Stimulated activated CD8-positive, alpha-beta memory T cell treated with anti-CD3 and anti-CD28 coated beads, Interleukin-2, amount 100 ng/mL, for 48 hours (primary cell): ENCODE measurements around the gene LBHD2.
"Not testable (repeated sequence)": the region's sequence is repeated elsewhere in the genome, so short reads cannot be mapped to it uniquely, and the experiment has no call there.

Experiments
- DNase-seq, 2 donors: peaks; one replicate each; pipeline ENCODE4 v3.0.0-alpha.2; 2020; ENCODE audit warnings: low read depth in 2 of 2

The LBHD2 gene

DNA sequence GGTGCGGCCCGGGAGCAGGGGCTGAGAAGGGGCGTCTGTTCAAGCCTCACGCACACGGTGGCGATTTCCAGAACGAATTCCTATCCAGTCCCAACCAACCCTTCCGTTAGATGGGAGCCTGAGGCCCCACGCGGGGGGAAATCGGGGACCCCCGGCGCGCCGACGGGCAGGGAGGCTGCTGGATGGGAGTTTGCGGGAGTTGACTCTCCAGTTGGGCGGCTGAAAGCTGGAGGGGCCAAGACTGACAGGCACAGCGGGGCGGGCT, 20.3 kb downstream of the LBHD2 start:
- no peak for DNase-seq

GRCh38 chr14:103104654-103105452, 20.8 kb downstream of the LBHD2 start:
- DNase-seq = peak; percentile 59 to 63

- DNase-seq = no peak
Observed at GRCh38 chr14:103105580-103106150, 21.7 kb downstream of the LBHD2 start.

- no peak for DNase-seq
Observed at GRCh38 chr14:103107455-103107854, 23.4 kb downstream of the LBHD2 start.

GRCh38 chr14:103107941-103108748, 24.1 kb downstream of the LBHD2 start:
- no peak for DNase-seq

- no peak for DNase-seq
Observed at GRCh38 chr14:103108749-103109207, 24.8 kb downstream of the LBHD2 start.

DNA sequence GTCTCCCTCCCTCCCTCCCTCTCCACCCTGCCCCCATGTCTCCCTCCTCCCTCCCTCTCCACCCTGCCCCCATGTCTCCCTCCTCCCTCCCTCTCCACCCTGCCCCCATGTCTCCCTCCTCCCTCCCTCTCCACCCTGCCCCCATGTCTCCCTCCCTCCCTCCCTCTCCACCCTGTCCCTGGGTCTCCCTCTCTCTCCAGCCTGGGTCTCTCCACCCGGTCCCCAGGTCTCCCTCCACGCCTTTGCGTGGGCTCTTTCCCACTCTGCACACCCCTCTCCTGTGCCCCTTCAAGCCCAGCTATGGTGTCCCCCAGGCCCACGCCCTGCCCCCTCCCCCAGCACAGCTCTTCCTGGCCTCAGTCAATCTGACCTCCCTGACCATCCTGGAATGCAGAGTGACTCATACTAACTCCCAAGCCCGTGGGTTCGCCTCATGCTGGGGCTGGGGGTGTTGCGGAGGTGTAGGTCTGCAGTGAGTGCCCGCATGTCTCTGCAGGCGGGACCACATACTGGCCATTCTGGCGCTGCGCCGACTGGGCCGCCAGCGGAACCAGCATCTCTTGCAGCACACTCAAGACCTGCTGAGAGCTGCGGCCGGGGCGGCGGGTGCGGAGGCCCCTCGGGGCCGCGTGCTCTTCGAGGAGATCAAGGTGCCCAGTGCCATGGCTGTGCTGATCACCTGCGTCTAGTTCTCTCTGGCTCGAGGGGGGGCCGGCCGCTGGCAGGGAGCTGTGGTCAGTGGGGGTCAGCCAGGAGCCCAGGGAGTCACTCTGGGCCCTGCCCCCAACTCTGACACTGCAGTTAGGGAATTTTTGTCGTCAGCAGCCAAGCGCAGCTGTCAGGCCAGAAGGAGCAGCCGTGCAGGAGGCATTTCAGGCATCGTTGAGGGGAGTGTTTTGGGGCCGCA, 25.8 kb downstream of the LBHD2 start:
- DNase-seq = no peak

DNA sequence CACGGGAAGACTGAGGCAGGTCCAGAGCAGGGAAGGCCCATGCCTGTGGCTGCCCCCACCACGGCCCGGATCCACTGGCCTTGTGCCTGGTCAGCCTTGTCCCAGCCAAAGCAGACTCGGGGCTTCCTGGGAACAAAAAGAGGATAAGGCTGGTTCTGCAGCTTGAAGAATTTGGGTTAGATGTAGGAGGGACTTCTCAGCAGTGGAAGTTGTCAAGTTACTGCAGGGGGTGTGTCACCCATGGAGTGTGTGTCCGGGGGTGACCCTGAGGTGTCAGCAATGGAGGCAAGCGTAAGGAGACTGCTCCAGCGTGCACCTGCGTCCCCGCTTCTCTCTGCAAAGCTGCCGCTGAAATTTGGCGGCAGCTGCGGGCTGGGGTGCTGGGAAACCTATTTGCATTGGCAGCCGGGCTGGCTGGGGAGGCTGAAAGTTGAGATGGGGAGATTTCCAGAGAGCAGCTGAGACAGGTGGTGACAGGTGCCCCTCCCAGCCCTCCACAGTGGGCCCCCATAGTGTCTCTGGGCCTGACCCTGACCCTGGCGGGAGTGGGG, 26.7 kb downstream of the LBHD2 start:
- no peak for DNase-seq

DNA sequence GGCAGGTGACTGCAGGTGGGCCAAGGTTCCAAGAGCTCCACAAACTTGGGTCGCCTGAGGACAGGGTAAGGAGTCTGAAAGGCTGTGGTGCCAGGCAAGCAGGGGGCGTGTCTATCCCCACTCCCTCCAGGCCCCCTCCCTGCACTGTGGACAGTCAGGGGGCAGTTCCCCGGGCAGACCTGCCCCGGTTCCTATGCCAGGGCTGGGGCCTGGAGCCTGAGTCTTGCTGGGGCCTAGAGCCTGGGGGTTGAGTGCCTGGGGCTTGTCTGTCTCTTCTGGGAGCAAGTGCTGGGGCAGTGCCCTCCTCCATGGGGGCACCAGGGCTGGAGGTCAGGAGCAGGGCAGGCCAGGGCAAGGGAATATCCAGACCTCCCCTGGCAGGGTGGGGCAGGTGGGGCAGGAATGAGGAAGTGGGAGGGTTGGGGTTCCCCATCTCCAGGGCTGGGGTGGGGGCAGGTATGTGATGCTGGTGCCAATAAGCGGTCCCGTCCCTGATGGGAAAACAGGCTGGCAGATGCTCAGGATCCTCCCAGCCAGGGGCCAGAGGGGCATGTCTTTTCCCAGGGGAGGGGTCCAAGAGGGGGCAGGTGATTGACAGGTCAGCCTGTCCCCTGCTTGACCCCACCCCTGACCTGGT, 27.3 kb downstream of the LBHD2 start:
- DNase-seq = no peak

DNA sequence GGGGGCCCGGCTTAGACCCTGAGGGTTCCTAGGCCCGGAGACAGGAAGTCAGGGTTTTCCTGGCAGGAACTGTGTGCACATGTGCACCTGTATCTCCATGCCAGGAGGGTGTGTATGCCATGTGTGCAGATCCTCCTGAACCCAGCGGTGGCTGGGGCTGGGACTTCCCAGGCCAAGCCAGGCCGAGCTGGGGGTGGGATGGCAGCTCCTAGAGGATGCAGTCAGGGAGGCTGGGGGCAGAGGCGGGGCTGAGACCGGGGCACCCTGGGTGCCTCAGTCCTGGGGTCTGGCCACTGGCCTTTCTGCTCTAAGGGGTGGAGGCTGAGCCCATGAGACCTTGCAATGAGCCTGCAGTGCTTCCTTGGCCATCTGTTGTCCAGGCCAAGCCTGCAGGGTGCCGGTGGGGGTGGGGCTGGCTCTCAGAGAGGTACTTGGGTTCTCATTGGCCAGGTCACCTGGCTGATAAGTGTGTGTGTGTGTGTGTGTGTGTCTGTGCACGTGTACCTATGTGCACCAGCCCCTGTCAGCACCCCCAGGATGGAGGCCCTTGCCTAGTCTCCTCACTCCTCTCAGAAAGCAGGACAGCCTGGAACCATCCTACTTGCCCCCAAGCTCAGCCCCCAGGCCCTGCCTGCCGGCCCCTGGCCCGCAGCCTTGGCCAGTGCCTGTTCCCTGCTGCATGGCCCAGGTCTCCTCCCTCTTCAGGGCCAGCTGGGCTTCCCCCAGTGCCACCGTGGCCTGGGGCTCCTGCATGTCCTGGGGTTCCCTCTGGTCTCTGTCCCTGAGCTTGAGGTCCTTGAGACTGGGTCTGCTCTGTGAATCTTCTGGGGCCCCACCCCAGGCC, 28.6 kb downstream of the LBHD2 start:
- no peak for DNase-seq

GRCh38 chr14:103113303-103113702, 29.3 kb downstream of the LBHD2 start:
- DNase-seq = no peak

DNA sequence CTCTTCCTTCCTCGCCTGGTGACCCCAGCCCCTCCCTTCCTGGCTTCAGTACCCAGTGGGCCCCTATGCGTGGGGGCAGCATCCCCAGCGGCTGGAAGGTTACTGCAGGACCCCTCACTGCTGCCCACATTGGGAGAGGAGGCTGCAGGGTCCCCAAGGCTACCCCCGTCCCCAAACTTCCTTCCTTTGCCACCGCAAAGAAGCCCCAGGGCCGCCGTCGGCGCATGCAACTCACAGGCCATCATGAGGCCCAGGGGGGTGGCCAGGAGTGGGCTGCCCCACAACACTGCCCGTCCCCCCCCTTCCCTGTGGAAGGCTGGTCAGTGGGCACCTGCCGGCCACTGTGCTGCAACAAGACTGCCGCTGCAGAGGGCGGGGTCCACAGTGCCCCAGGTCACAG, 29.8 kb downstream of the LBHD2 start:
- DNase-seq = no peak

DNA sequence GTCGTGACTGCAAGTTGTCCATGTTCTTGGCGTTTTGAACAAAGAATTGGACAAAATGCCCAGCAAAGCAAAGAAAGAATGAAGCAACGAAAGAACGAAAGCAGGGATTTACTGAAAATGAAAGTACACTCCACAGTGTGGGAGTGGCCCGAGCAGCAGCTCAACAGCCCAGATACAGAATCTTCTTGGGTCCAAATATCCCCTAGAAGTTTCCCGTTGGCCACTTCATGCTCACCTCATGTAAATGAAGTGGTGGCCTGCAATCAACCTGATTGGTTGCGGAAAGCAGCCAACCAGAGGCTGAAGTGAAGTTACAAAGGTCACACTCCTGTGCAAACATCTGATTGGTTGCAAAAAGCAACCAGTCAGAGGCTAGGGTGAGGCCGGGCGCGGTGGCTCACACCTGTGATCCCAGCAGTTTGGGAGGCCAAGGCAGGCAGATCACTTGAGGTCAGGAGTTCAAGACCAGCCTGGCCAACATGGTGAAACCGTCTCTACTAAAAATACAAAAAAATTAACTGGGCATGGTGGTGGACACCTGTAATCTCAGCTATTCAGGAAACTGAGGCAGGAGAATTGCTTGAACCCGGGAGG, 31.2 kb downstream of the LBHD2 start:
- not testable (repeated sequence) for DNase-seq

DNA sequence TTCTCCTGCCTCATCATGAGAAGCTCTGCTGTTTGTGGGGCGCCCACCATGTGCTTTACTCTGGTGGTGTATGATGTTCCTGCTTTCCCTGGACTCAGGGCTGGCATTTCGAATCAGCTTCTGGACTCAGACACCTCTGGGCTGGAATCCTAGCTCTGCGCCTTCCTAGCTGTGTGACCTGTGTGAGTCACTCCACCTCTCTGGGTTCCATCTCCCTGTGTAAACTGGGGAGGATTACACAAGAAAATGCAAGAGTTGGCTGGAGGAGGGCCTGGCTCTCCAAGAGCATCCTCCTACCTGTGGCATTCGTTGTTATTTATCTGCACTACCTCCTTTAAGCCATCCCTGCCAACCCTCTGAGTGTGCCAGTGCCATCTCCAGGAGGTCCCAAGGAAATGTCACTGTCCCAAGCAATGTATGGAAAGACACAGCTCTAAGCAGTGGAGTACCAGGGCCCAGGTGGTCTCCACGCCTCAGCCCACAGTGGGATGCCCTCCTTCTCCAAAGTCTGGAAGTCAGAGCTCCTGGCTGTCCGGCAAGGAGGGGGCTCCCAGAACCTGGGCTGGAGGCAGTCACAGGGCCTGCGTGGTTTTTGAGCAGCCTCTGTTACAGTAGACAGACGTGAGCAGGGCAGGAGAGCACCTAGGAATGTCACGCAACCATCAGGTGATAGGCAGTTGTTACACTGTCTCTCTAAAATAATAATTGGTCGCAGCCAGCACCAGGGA, 32.0 kb downstream of the LBHD2 start:
- no peak for DNase-seq

DNA sequence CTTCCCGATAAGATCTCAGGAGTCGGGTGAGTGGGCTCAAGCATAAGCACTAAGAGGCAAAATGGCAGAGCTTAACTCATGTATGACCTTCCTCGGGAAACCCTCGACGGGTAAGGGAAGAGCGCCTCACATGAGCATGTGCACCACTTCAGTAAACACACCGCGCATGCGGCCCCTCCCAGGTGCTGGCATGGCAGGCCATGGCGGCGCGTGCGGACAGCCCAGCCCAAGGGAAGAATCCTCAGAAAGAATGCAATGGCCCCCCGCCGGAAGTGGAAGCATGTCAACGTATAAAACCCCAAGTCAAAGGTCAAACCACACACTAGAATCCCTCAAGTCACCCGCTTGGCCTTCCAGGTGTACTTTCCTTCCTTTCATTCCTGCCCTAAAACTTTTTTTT, 32.6 kb downstream of the LBHD2 start:
- no peak for DNase-seq

DNA sequence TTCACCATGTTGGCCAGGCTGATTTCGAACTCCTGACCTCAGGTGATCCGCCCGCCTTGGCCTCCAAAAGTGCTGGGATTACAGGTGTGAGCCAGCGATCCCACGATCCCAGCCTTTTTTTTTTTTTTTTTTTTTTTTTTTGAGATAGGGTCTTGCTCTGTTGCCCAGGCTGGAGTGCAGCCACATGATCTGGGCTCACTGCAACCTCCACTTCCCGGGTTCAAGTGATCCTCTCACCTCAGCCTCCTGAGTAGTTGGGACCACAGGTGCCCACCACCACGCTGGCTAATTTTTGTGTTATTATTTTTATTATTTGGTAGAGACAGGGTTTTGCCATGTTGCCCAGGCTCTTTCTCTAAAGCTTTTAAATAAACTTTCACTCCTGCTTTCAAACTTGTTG, 33.5 kb downstream of the LBHD2 start:
- not testable (repeated sequence) for DNase-seq

DNA sequence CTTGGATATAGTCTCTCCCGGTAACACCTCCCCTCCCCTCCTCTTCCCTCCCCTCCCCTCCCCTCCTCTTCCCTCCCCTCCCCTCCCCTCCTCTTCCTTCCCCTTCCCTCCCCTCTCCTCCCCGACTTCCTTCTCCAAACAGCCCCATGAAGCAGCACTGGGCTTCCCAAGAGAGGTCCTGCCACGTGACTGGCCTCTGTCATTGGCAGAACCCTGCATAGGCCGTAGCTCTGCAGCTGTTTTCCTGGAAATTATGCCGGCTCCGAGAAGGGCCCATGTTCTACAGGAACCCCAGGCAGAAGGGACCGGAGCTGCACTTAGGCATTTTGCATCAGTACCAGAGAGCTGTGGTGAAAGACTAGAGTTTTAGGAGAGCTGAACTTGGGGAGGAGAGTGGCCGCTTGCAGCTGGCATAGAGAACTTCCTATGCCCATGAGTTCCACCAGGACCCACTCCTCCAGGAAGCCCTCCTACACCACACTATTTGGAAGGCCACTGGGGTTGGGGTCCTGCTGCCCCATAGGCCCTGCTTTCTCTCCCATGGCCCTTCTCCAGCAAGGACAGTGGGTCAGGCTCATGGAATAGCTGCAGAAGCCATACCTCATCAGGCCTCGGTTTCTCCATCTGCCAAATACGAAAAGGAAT, 34.1 kb downstream of the LBHD2 start:
- DNase-seq = no peak

DNA sequence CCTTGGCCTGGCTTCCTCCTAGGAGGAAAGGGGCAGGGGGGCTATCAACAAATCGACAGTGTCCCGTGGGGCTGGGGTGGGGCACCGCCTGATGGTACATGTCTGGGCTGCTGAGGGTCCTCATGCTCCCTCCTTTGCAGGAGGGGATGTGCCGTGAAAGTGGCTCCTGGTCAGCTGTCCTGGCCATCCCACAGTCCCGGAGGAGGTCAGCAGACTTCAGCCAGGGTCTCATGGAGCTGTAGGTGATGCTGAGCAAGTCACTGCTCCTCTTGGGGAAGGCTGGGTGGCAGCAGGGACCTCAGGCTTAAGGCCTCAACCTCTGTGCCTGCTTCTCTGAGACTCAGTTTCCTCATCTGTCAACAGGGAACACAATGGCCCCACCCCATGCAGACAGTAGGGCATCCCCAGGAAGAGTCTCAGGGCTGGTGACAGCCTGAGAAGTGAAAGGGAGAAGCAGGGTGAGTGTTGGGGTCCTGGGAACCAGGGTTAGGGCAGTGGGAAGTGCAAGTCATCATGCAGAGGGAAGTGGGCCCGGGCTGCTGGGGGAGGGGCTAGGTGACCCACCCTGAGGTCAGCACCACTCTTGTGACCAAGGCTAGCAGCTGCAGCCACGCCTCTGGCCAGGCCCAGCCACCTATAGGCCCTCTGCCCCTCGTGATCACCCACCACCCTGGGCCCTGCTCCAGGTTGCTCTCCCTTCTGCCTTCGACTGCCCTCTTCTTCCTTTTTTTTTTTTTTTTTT, 34.8 kb downstream of the LBHD2 start:
- DNase-seq = no peak
